Central memory CD8-positive, alpha-beta T cell (primary cell): ENCODE results near the gene GALNT9.
"Not testable (repeated sequence)": the region's sequence is repeated elsewhere in the genome, so short reads cannot be mapped to it uniquely, and the experiment has no call there.

Experiments used
- ATAC-seq: fragments of 150-1000 bp; cut with Tn5 transposase; replicated peaks from 2 replicates; pipeline ENCODE4 v1.10.0; 2022; ENCODE audit warnings: mild to moderate bottlenecking, moderate FRiP score, moderate number of reproducible peaks; ENCODE audit not compliant: poor library complexity, severe bottlenecking; ENCODE audit errors: extremely low read depth
- DNase-seq, 2 donors: peaks; one replicate each; pipeline ENCODE4 v3.0.0; 2021; ENCODE audit warnings: low spot score in 2 of 2
- H3K27ac Mint-ChIP-seq: one replicate; pipeline ENCODE4 v1.8.0; 2022; ENCODE audit warnings: low read depth, mild to moderate bottlenecking, moderate library complexity, mixed read lengths
- H3K27me3 Mint-ChIP-seq: one replicate; pipeline ENCODE4 v1.8.0; 2022; ENCODE audit warnings: mixed read lengths
- H3K36me3 Mint-ChIP-seq: one replicate; pipeline ENCODE4 v1.8.0; 2022; ENCODE audit warnings: mild to moderate bottlenecking, moderate library complexity, mixed read lengths; ENCODE audit not compliant: insufficient read depth
- H3K4me1 Mint-ChIP-seq: one replicate; pipeline ENCODE4 v1.8.0; 2022; ENCODE audit warnings: mixed read lengths
- H3K4me3 Mint-ChIP-seq: one replicate; pipeline ENCODE4 v1.8.0; 2022; ENCODE audit warnings: mild to moderate bottlenecking, moderate library complexity, mixed read lengths
- H3K9me3 Mint-ChIP-seq: one replicate; pipeline ENCODE4 v1.8.0; 2022; ENCODE audit warnings: mixed read lengths

GALNT9 gene

GRCh38 chr12:132204063-132204792 lies 125.2 kb downstream of the GALNT9 start:
- peaks cover 50% of the 10 kb centered on the region for H3K27me3 Mint-ChIP-seq
- DNase-seq, result no peak
- H3K9me3 Mint-ChIP-seq, result no peaks in the 10 kb centered on the region
- no peaks in the 10 kb centered on the region for H3K4me1 Mint-ChIP-seq
- ATAC-seq, result no peak
- H3K4me3 Mint-ChIP-seq, result no peak overlapping the region
- no peak overlapping the region for H3K27ac Mint-ChIP-seq
- no peaks in the 10 kb centered on the region for H3K36me3 Mint-ChIP-seq

DNA sequence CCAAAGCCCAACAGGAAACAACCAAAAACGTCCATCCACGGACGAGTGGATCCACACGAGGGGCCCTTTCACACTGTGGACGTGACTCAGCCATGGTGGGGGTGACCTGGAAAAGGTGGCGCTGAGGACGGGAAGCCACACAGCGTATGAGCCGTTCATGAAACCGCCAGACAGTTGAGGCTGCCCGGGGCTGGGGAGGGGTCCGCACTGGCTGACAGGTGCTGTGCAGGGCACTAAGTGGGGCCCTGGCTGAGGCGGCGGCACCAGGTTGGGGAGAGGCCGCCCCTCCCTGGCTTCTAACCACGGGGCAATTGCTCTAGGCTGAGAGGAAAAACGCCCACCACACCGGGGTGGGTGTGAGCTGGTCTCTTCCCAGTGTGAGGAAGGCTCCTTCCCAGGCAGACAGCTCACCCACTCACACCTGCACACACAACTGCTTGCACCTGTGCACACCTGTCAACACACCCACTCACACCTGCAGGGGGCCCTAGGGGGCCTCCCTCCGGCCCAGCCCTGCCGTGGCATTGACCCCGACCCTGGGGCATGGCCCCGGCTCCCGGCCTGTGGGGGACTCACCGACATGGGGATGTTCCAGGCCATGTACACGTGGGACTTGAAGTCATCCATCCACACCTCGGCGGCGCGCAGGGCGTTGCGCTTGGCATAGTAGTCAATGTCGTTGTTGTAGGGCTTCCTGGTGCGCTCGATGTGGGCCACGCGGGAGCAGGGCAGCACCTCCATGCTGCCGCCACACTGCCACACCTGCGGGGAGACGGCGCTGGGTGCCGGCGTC lies 126.3 kb downstream of the GALNT9 start:
- no peak overlapping the region for H3K27ac Mint-ChIP-seq
- no peak overlapping the region for H3K4me3 Mint-ChIP-seq
- peaks cover 50% of the 10 kb centered on the region for H3K27me3 Mint-ChIP-seq
- DNase-seq (no peak), ATAC-seq (no peak)
- no peaks in the 10 kb centered on the region for H3K9me3 Mint-ChIP-seq
- H3K4me1 Mint-ChIP-seq, result no peaks in the 10 kb centered on the region
- H3K36me3 Mint-ChIP-seq, result no peaks in the 10 kb centered on the region

DNA sequence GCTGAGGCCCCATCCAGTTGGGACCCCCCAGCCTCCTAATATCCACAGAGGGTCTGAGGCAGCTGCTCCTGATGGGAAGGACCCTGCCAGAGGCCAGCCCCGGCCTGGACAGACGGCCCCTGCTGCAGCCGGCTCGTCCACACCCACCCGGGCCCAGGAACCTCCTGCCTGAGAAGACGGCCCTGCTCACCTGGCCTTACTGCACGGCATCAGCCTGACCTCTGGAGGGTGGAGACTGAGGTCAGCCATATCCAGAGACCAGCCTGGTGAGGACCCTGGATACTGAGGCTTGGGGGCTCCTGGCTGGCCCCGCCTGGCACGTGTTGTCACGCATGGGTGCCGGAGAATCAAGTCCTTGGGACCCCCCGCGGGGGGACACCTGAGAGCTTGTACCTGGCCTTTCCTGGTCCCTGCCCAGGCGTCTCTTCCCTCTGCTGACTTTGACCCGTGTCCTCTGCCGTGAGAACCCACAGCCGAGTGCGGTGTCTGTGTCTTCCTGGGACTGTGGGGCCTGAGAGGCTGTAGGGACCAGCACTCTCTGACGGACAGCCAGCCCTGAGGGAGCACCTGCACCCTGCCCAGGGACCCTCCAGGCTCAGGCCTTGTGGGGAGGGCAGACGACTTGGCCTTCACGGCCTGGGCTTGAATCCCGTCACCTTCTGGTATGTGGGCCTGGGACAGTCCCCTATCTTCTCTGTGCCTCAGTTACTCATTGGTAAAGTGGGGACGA lies 127.8 kb downstream of the GALNT9 start:
- no peak for ATAC-seq
- Mint-ChIP-seq H3K4me3 (no peak overlapping the region), H3K9me3 (no peaks in the 10 kb centered on the region), H3K4me1 (no peaks in the 10 kb centered on the region), H3K27me3 (peaks cover 40% of the 10 kb centered on the region), H3K27ac (no peak overlapping the region), H3K36me3 (no peaks in the 10 kb centered on the region)
- no peak for DNase-seq

GRCh38 chr12:132200800-132201199 lies 128.6 kb downstream of the GALNT9 start:
- no peak overlapping the region for H3K27ac Mint-ChIP-seq
- no peaks in the 10 kb centered on the region for H3K4me1 Mint-ChIP-seq
- H3K27me3 Mint-ChIP-seq, result peaks cover 32% of the 10 kb centered on the region
- no peaks in the 10 kb centered on the region for H3K9me3 Mint-ChIP-seq
- no peak for DNase-seq
- no peaks in the 10 kb centered on the region for H3K36me3 Mint-ChIP-seq
- H3K4me3 Mint-ChIP-seq, result no peak overlapping the region
- no peak for ATAC-seq

DNA sequence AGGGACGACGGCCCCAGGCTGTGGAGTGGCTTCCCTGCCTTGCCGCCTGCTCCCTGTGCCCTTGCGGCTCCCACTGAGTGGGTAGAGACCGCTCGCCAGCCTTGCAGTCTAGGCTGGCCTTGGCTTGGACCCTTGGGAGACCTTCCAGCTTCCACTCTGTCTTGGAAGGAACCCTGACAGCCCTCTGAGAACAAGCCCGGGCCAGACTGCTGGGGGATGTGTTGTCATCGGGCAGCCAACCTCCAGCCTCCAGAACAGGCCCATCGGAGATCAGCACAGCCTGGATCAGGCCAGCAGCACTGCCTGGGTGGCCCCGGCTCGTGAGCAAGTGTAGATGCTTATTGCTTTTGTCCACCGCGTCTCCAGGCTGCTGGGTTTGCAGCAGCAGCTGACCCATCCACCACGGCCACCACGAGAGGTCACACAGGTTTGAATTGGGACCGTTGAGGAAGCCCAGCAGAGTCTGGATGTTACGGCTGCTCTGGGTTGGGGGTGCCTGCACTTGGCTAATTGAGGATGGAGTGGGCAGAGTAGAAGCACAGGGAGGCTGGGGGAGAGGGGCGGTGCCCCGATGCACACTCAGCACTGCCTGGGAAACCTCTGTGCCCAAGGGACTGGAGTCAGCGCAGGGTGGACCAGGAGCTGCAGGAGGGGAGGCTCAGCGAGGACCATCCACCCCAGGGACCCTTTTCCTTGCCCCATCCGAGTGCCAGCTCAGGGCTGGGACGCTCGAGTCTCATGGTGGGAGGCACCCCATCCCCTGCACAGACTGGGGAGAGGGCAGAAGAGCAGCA lies 129.7 kb downstream of the GALNT9 start:
- ATAC-seq (no peak), DNase-seq (no peak)
- Mint-ChIP-seq H3K4me1 (no peaks in the 10 kb centered on the region), H3K36me3 (no peaks in the 10 kb centered on the region), H3K27ac (no peak overlapping the region), H3K4me3 (no peak overlapping the region), H3K9me3 (no peaks in the 10 kb centered on the region), H3K27me3 (peaks cover 21% of the 10 kb centered on the region)

- ATAC-seq (no peak), DNase-seq (no peak)
- H3K27ac Mint-ChIP-seq, result no peak overlapping the region
- no peaks in the 10 kb centered on the region for H3K4me1 Mint-ChIP-seq
- H3K36me3 Mint-ChIP-seq, result no peaks in the 10 kb centered on the region
- H3K4me3 Mint-ChIP-seq, result no peak overlapping the region
- peaks cover 15% of the 10 kb centered on the region for H3K27me3 Mint-ChIP-seq
- H3K9me3 Mint-ChIP-seq, result peaks cover 4% of the 10 kb centered on the region
Observed at GRCh38 chr12:132199101-132199500, 130.3 kb downstream of the GALNT9 start.

- H3K27ac Mint-ChIP-seq, result no peak overlapping the region
- H3K4me1 Mint-ChIP-seq, result no peaks in the 10 kb centered on the region
- peaks cover 10% of the 10 kb centered on the region for H3K9me3 Mint-ChIP-seq
- DNase-seq (no peak), ATAC-seq (no peak)
- H3K27me3 Mint-ChIP-seq, result peaks cover 9% of the 10 kb centered on the region
- H3K4me3 Mint-ChIP-seq, result no peak overlapping the region
- no peaks in the 10 kb centered on the region for H3K36me3 Mint-ChIP-seq
Observed at GRCh38 chr12:132197581-132198354, 131.6 kb downstream of the GALNT9 start.

- H3K4me1 Mint-ChIP-seq, result no peaks in the 10 kb centered on the region
- ATAC-seq, result no peak
- DNase-seq, result no peak
- H3K9me3 Mint-ChIP-seq, result peaks cover 10% of the 10 kb centered on the region
- no peak overlapping the region for H3K4me3 Mint-ChIP-seq
- no peaks in the 10 kb centered on the region for H3K36me3 Mint-ChIP-seq
- H3K27ac Mint-ChIP-seq, result no peak overlapping the region
- peaks cover under 1% of the 10 kb centered on the region for H3K27me3 Mint-ChIP-seq
Observed at GRCh38 chr12:132196873-132197390, 132.5 kb downstream of the GALNT9 start.

DNA sequence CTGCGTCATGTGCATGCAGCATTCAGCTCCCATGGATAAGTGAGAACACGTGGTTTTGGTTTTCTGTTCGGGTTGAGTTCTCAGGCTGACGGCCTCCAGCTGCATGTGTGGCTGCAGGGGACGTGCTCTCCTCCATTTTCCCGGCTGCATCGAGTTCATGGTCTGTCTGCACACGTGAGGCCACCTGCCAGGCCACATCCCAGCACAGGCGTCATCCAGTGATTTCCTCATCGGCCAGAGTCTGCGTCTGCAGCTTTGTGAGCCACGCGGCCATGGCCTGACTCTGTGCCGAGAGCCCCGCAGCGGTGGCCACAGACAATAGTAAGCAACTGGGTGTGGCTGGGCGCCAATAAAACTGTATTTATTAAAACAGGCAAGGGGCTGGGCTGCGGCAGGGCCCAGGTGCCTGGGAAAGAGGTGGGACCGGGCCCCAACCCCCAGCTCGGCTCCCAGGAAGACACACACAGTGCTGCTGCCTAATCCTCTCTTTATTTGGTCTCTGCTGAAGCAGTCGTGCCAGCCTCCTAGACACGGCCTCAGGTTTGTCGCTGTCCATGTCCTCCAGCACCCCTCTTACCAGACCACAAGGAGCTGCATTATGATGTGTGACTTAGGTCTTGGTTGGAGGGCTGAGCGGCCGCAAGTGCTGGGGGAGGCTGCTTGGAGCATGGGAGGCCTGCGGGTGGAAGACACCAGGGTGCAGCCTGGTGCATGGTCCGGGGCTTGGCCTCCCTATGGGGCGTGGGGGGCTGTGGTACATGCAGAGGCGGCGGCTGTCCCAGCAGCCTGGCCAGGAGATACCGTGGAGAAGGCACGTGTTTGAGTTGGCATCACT lies 133.1 kb downstream of the GALNT9 start:
- H3K27ac Mint-ChIP-seq, result no peak overlapping the region
- peaks cover 10% of the 10 kb centered on the region for H3K9me3 Mint-ChIP-seq
- no peak for ATAC-seq
- H3K36me3 Mint-ChIP-seq, result no peaks in the 10 kb centered on the region
- H3K27me3 Mint-ChIP-seq, result no peaks in the 10 kb centered on the region
- H3K4me1 Mint-ChIP-seq, result no peaks in the 10 kb centered on the region
- H3K4me3 Mint-ChIP-seq, result no peak overlapping the region
- DNase-seq, result no peak

- H3K4me3 Mint-ChIP-seq, H3K27ac Mint-ChIP-seq, H3K36me3 Mint-ChIP-seq, H3K9me3 Mint-ChIP-seq, H3K4me1 Mint-ChIP-seq, DNase-seq, ATAC-seq, H3K27me3 Mint-ChIP-seq: not testable (repeated sequence)
Observed at GRCh38 chr12:132195242-132195641, 134.1 kb downstream of the GALNT9 start.

- Mint-ChIP-seq H3K36me3 (peaks cover 2% of the 10 kb centered on the region), H3K4me3 (no peak overlapping the region), H3K27me3 (no peaks in the 10 kb centered on the region), H3K27ac (no peak overlapping the region), H3K4me1 (peaks cover 16% of the 10 kb centered on the region), H3K9me3 (peaks cover 10% of the 10 kb centered on the region)
- DNase-seq, result no peak
- no peak for ATAC-seq
Observed at GRCh38 chr12:132194556-132194955, 134.8 kb downstream of the GALNT9 start.
